HEK293T (cell line): ENCODE results near the gene SUSD4.

Experiments used
- ELF4 ChIP-seq: fragments of 450-650 bp; IDR thresholded peaks from 2 replicates; pipeline ENCODE4 v1.6.1; 2017; ENCODE audit warnings: antibody characterized with exemption
- FOXA1 ChIP-seq: fragments of 450-650 bp; IDR thresholded peaks from 2 replicates; pipeline ENCODE4 v1.6.1; 2016; ENCODE audit warnings: mild to moderate bottlenecking
- HDGF ChIP-seq: fragments of 450-650 bp; IDR thresholded peaks from 2 replicates; pipeline ENCODE4 v1.6.1; 2017; ENCODE audit warnings: antibody characterized with exemption, borderline replicate concordance
- SUZ12 ChIP-seq: fragments of 450-650 bp; IDR thresholded peaks from 2 replicates; pipeline ENCODE4 v1.6.1; 2016; ENCODE audit warnings: mild to moderate bottlenecking
- TARDBP ChIP-seq: fragments of 450-650 bp; IDR thresholded peaks from 2 replicates; pipeline ENCODE4 v1.6.1; 2016

GRCh38 chr1:223405507-223405906, 41.5 kb upstream of the SUSD4 start:
- TF ChIP-seq SUZ12 (no peak), ELF4 (no peak), FOXA1 (no peak), TARDBP (no peak), HDGF (no peak)
